HepG2 (cell line): Measurements from ENCODE around the gene AP3B2. TPM values are rescaled to one million over a fixed set of nuclear protein-coding genes. Genes with fewer than 3 reads are reported as not detected.
A peak's percentile ranks its signal among the peaks of the same experiment; 100 is the strongest.

Source experiments
- ATAC-seq: fragments of 200-7000 bp; cut with Tn5 transposase; 3 replicates; pipeline ENCODE4 v1.9.1; 2020; ENCODE audit warnings: mild to moderate bottlenecking, moderate library complexity
- BruUV-seq: library from RNA; stranded (reverse); fragments of 400-500 nt; replicated peaks from 2 replicates; lab custom pipeline; 2021; lab: Mats Ljungman, UMichigan
- CTCF ChIA-PET: fragments of 300-600 bp; formaldehyde crosslinking; extraction: SDS; loops from one replicate; lab custom pipeline; 2021; ENCODE audit warnings: low total read pairs, inconsistent platforms, low intra/inter-chr PET ratio; lab: Yijun Ruan, JAX
- POLR2A ChIA-PET: fragments of 350-600 bp; sonication (Branson Sonifier 250); formaldehyde crosslinking; loops from one replicate; lab custom pipeline; 2020; ENCODE audit warnings: antibody characterized with exemption, inconsistent platforms; lab: Yijun Ruan, JAX
- DNase-seq: peaks from one replicate; pipeline ENCODE4 v3.0.0-alpha.2; 2015; ENCODE audit warnings: low spot score
- FAIRE-seq: peaks from 3 replicates; lab custom pipeline; 2011; peaks lifted over from hg19 to GRCh38; lab: Jason Lieb, UNC
- H2AFZ ChIP-seq: one replicate; pipeline ENCODE4 v1.6.1; 2011; ENCODE audit warnings: low read length, inconsistent platforms
- H3K27ac ChIP-seq: fragments of 300-600 bp; 3 replicates; pipeline ENCODE4 v1.8.0; 2011; ENCODE audit warnings: mixed run types, mild to moderate bottlenecking, mixed read lengths, low read length, inconsistent platforms; ENCODE audit not compliant: insufficient read depth; ENCODE audit errors: extremely low read length
- H3K27me3 ChIP-seq, 2 experiments: fragments of 200-600 bp in 1 of 2; 2 replicates in 1 of 2; 3 replicates in 1 of 2; pipeline versions ENCODE4 v1.6.0 to v1.8.0; 2011; ENCODE audit warnings: low read length in 2 of 2, mild to moderate bottlenecking in 2 of 2, moderate library complexity in 2 of 2, inconsistent platforms in 1 of 2; ENCODE audit not compliant: insufficient read depth in 2 of 2, control insufficient read depth in 1 of 2
- H3K36me3 ChIP-seq, 2 experiments: fragments of 200-600 bp in 1 of 2; replicated peaks in 1 of 2; 2 replicates in 1 of 2; 3 replicates in 1 of 2; pipeline versions ENCODE4 v1.5.1 to v1.8.0; 2011; ENCODE audit warnings: low read length in 2 of 2, inconsistent platforms in 1 of 2; ENCODE audit not compliant: insufficient read depth in 2 of 2, control insufficient read depth in 1 of 2
- H3K4me1 ChIP-seq: 2 replicates; pipeline ENCODE4 v1.5.1; 2012; ENCODE audit warnings: low read length, inconsistent platforms; ENCODE audit not compliant: insufficient read depth
- H3K4me2 ChIP-seq: 2 replicates; pipeline ENCODE4 v1.6.0; 2011; ENCODE audit warnings: low read depth, low read length, inconsistent platforms
- H3K4me3 ChIP-seq, 3 experiments: fragments of 200-600 bp in 1 of 3; sonication (generic), shearing (Covaris generic) in 1 of 3; replicated peaks in 1 of 3; 2 replicates each; pipeline ENCODE4 v1.5.1; 2011 to 2016; ENCODE audit warnings: low read length in 3 of 3, inconsistent platforms in 2 of 3, low read depth in 2 of 3, mild to moderate bottlenecking in 2 of 3, control low read depth in 1 of 3, mixed read lengths in 1 of 3; ENCODE audit not compliant: insufficient read depth in 1 of 3
- H3K79me2 ChIP-seq: one replicate; pipeline ENCODE4 v1.6.1; 2011; ENCODE audit warnings: low read length, inconsistent platforms; ENCODE audit not compliant: insufficient read depth
- H3K9ac ChIP-seq: 2 replicates; pipeline ENCODE4 v1.6.0; 2011; ENCODE audit warnings: mild to moderate bottlenecking, low read depth, low read length, inconsistent platforms; ENCODE audit not compliant: insufficient read depth
- H3K9me3 ChIP-seq: 2 replicates; pipeline ENCODE4 v1.5.1; 2012; ENCODE audit warnings: mild to moderate bottlenecking, low read length
- H4K20me1 ChIP-seq: 2 replicates; pipeline ENCODE4 v1.6.0; 2011; ENCODE audit warnings: inconsistent platforms, mild to moderate bottlenecking, low read length, moderate library complexity; ENCODE audit not compliant: insufficient read depth
- FIP1L1 ChIP-seq: fragments of 200-400 bp; formaldehyde crosslinking; IDR thresholded peaks from 2 replicates; pipeline ENCODE4 v1.6.1; 2018; ENCODE audit warnings: low read depth, mild to moderate bottlenecking, low read length, moderate library complexity, borderline replicate concordance; ENCODE audit not compliant: insufficient read depth
- MED1 ChIP-seq: sonication (generic); formaldehyde crosslinking; IDR thresholded peaks from 2 replicates; pipeline ENCODE4 v1.4.0; 2020; ENCODE audit warnings: missing genetic modification reagents
- RXRB ChIP-seq: IDR thresholded peaks from 2 replicates; pipeline ENCODE4 v1.6.1; 2016; ENCODE audit warnings: borderline replicate concordance, missing genetic modification reagents, missing compliant biosample characterization
- TBP ChIP-seq: sonication (generic); formaldehyde crosslinking; IDR thresholded peaks from 2 replicates; pipeline ENCODE4 v1.5.0; 2020; ENCODE audit warnings: missing genetic modification reagents
- TBX3 ChIP-seq: fragments of 450-650 bp; IDR thresholded peaks from 2 replicates; pipeline ENCODE4 v1.6.1; 2017; ENCODE audit warnings: antibody characterized with exemption, mild to moderate bottlenecking, inconsistent platforms, borderline replicate concordance
- TEAD3 ChIP-seq: optimal IDR thresholded peaks from 2 replicates; pipeline ENCODE3; 2016; ENCODE audit warnings: borderline replicate concordance
- TGIF2 ChIP-seq: IDR thresholded peaks from 2 replicates; pipeline ENCODE4 v1.6.1; 2016; ENCODE audit warnings: control low read depth, missing compliant biosample characterization
- ZBTB33 ChIP-seq: sonication (generic); formaldehyde crosslinking; IDR thresholded peaks from 2 replicates; pipeline ENCODE4 v1.4.0; 2020; ENCODE audit warnings: missing genetic modification reagents
- ZNF205 ChIP-seq: IDR thresholded peaks from 2 replicates; pipeline ENCODE4 v1.6.1; 2018; ENCODE audit warnings: missing biosample characterization, missing genetic modification reagents
- ZNF280B ChIP-seq: sonication (generic); formaldehyde crosslinking; IDR thresholded peaks from 2 replicates; pipeline ENCODE4 v1.5.0; 2020; ENCODE audit warnings: missing genetic modification reagents, mild to moderate bottlenecking, borderline replicate concordance
- ZNF326 ChIP-seq: sonication (generic); formaldehyde crosslinking; IDR thresholded peaks from 2 replicates; pipeline ENCODE4 v1.4.0; 2020; ENCODE audit warnings: missing genetic modification reagents, borderline replicate concordance
- WGBS: methylation state at CpG from one replicate; pipeline ENCODE4 v1.1.6; 2017; ENCODE audit warnings: low lambda C conversion rate; 5-methylcytosine and 5-hydroxymethylcytosine counted together
- in situ Hi-C: cut with HindIII; loops from 2 replicates; pipeline ENCODE4 v1.10.0; 2017; ENCODE audit warnings: low pct_unique_long_range_greater_than_20kb; ENCODE audit not compliant: extremely low pct_ligation_motif_present
- intact Hi-C: fragments of 100-400 bp; cut with micrococcal nuclease; formaldehyde crosslinking; loops from one replicate; pipeline ENCODE4 v1.10.0; 2022; ENCODE audit not compliant: unreplicated experiment
- polyA plus RNA-seq, 8 experiments: library from polyadenylated mRNA; depleted of rRNA in 3 of 8; stranded (reverse) in 7 of 8; unstranded in 1 of 8; fragments of >200 nt; fragmentation: Illumina TruSeq in 4 of 8; extraction: Trizol in 4 of 8; gene quantifications; 2 replicates each; pipeline versions ENCODE4 v1.2.1 to v1.2.3, GENCODE V29; 2011 to 2016; ENCODE audit warnings: low read depth in 4 of 8, missing spikeins in 1 of 8, mixed read lengths in 1 of 8; ENCODE audit not compliant: insufficient read depth in 1 of 8
- total RNA-seq, 5 experiments: library from RNA; depleted of rRNA; stranded (reverse); fragments of >200 nt; fragmentation: Illumina TruSeq; extraction: Trizol; gene quantifications; 2 replicates each; pipeline ENCODE4 v1.2.3, GENCODE V29; 2016; ENCODE audit warnings: low read depth in 1 of 5

Gene AP3B2
- total and polyA plus RNA-seq, 2 of the 13 experiments (the other 11 are each of a cell fraction or from before 2014, with no cell fraction given), result not detected

DNA sequence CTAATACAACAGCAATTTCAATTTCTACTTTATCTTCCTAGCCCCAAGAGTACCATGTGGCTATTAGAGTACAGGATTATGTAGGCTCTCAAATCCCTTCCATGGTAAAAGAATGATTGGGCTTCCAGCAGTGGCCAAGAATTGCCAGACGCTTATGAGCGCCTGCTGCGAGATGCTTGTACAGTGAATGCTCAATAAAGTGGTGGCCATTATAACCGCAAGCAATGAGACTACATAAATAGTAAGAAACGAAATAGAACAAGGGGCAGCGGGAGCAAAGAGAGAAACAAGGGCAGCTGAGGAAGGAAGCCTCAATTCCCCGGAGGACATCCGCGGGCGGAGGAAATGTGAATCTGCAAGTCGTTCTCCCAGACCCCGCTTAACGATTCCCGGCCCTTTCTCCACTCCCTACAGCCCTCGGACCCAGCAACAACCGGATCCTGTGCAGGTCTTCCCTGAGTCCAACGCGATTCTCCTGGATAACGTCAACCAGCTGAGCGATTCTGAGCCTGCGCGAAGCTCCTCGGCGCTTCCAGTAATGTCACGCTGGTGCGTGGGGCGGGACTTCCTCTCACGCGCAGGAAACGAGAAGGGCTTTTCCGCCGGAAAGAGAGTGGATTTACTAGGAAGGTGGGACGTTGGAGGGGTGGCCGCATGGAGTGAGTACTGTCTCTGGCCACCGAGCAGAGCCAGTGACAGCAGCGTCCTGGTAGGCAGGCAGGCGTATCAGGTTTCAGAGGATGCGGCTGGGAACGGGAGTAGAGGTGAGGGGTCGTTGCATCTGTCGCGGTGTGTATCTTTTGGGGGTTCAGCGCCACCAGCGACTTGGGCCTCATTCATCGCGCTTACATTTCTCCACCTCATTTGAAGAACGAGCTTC, 40.5 kb upstream of the AP3B2 start:
- Histone ChIP-seq H3K27me3 (peaks cover 0 to 3% of the 10 kb centered on the region in 2 experiments; a peak in 1 of 5 replicates), H3K4me2 (peak overlapping the region; percentile 77), H3K36me3 (peaks cover 3 to 23% of the 10 kb centered on the region in 2 experiments), H4K20me1 (no peaks in the 10 kb centered on the region), H3K4me3 (peak overlapping the region; percentile 80 to 87 (median 84)), H2AFZ (peak overlapping the region; percentile 12), H3K9ac (peak overlapping the region; percentile 94), H3K4me1 (peaks cover 38% of the 10 kb centered on the region), H3K9me3 (no peaks in the 10 kb centered on the region), H3K27ac (peak overlapping the region; percentile 89), H3K79me2 (peaks cover 38% of the 10 kb centered on the region)
- TSS peak; percentile 99 for BruUV-seq
- ChIA-PET POLR2A (interaction anchor here (0.6 to 3.3 kb wide), 32 partner anchors 10 to 317 kb away, joined by 3 to 26 read pairs (median 4); partner anchors contain the start of genes BTBD1, C15orf40, FSD2 and RAMAC), CTCF (no interaction called here)
- WGBS, result 1% methylated on average over 25 of the region's 47 CpGs
- DNase-seq, result peak; percentile 95
- intact Hi-C loops (loop anchor here (1.0 to 5.0 kb wide), 3 partner anchors 59 to 262 kb away; partner anchors contain the start of genes C15orf40, RPS17 and WHAMM), in situ Hi-C loops (no loop called here)
- peak; percentile 99 for ATAC-seq
- FAIRE-seq, result peak; percentile 92
- peak; percentile 62; the same call in 1 of the 2 replicates for TF ChIP-seq MED1 (CRISPR knock-in tag)
- 0 out of 2 replicates have a peak, but pooled peaks have one; percentile 11 for TF ChIP-seq ZBTB33
- TF ChIP-seq TBP (CRISPR knock-in tag), result no peak
- TF ChIP-seq TEAD3 (CRISPR knock-in tag), result peak; percentile 38
- TF ChIP-seq RXRB (CRISPR knock-in tag), result peak; percentile 51
- no peak for TF ChIP-seq ZNF326 (CRISPR knock-in tag)
- no peak for TF ChIP-seq TBX3
- TF ChIP-seq ZNF205 (CRISPR knock-in tag), result peak; percentile 71; the same call in 1 of the 2 replicates
- TF ChIP-seq FIP1L1, result no peak
- TF ChIP-seq ZNF280B (CRISPR knock-in tag), result peak; percentile 89; the same call in 1 of the 2 replicates
- TF ChIP-seq TGIF2 (CRISPR knock-in tag), result 0 out of 2 replicates have a peak, but pooled peaks have one; percentile 55
